Inflammatory macrophage treated with lipopolysaccharide for 1 hour (primary cell): ENCODE data around the gene POU2F3.
"Not testable (repeated sequence)": the region's sequence is repeated elsewhere in the genome, so short reads cannot be mapped to it uniquely, and the experiment has no call there.

ENCODE experiments used
- DNase-seq, 2 donors: peaks; one replicate each; pipeline ENCODE4 v3.0.0-alpha.2; 2020 to 2022

POU2F3 gene

GRCh38 chr11:120253377-120253776 lies 13.4 kb downstream of the POU2F3 start:
- not testable (repeated sequence) for DNase-seq

GRCh38 chr11:120254788-120255518 lies 15.0 kb downstream of the POU2F3 start:
- no peak for DNase-seq

DNA sequence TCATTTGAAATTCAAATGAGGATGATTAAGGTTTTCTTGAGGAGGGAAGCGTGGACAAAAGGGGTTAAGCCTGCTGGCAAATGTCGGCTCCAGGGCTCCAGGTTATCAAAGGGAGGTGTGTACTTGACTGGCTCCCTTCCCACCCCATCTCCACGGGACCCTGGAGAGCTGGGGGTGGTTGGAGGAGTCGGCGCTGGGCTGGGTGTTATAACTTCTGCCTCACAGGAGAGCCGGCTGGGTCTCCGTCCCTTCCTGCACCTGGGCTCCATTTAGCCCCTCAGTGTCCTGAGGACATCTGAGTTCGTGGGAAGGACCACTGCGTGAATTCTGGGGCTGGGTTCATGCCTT lies 15.6 kb downstream of the POU2F3 start:
- no peak for DNase-seq

- DNase-seq = no peak
Measured at GRCh38 chr11:120256178-120256577, 16.2 kb downstream of the POU2F3 start.

- DNase-seq = no peak
Measured at GRCh38 chr11:120256779-120257178, 16.8 kb downstream of the POU2F3 start.

- no peak for DNase-seq
Measured at GRCh38 chr11:120257346-120257745, 17.4 kb downstream of the POU2F3 start.

DNA sequence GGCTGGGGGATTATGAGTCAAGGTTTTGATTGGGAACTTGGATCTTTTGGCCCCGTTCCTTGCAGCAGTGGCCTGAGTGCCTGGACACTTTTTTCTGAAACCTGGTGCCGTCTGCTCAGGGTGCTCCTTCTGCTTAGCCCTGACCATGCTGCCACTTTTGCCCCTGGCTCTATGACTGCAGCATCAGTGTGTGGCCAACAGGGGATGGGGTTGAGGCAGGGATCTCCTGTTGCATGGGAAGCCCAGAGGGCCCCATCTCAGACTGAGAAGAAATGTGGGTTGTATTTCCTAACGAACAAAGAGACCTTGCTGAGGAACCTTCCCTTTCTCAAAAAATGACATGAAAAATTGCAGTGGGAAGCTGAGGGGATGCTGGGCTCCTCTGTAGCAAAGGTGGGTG lies 18.7 kb downstream of the POU2F3 start:
- DNase-seq = no peak

- no peak for DNase-seq
Measured at GRCh38 chr11:120259241-120259640, 19.3 kb downstream of the POU2F3 start.

- DNase-seq = no peak
Measured at GRCh38 chr11:120259988-120260565, 20.1 kb downstream of the POU2F3 start.

DNA sequence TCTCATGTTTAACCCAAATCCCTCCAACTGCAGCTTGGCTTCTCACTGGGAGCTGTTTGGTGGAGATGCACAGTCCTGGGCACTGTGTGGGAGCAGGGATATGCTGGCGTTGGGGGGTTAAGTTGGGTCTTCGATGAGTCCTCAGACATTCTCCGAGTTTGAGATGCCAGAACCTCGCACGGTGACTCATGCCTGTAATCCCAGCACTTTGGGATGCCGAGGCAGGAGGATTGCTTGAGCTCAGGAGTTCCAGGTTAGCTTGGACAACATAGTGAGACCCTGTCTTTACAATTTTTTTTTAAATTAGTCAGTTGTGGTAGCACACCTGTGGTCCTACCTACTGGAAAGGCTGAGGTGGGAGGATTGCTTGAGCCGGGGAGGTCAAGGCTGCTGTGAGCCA lies 20.7 kb downstream of the POU2F3 start:
- DNase-seq = no peak

GRCh38 chr11:120261321-120261720 lies 21.4 kb downstream of the POU2F3 start:
- DNase-seq = no peak

GRCh38 chr11:120261931-120262330 lies 22.0 kb downstream of the POU2F3 start:
- no peak for DNase-seq

DNA sequence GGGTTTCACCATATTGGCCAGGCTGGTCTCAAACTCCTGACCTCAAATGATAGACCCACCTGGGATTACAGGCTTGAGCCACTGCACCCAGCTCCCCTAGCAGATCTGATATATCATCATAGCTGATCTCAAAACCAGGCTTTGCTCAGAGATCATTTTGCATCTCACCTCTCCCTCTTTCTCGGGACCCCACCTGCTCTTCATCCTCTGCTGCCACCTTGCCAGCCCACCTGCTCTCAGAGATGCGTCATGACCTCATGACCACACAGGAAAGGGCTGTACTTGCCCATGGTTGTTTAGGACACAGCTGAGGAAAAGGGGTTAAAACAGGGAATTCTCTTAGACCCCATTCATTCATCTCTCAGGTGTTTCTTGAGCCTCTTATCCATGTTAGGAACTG lies 27.4 kb downstream of the POU2F3 start:
- DNase-seq = no peak

GRCh38 chr11:120268686-120269085 lies 28.7 kb downstream of the POU2F3 start:
- DNase-seq = no peak

- no peak for DNase-seq
Measured at GRCh38 chr11:120270386-120270785, 30.4 kb downstream of the POU2F3 start.

DNA sequence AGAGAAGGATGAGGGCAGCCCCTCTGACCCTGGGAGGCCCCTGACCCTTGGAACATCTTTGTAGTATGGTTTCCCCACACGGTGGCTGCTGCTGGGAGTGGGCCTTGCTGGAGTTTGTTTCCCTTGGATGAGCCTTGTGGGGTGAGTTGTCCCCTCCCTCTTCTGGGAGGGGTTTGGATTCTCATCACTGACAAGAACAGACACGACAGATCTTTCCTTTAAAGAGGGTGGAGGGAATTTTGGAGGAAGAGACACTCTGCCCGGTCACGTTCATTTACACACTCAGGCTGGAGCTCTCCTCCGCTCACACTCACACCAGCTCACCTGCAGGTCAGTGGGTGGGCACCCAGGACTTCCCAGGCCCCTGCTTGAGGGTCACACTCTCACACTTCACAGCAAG lies 31.7 kb downstream of the POU2F3 start:
- no peak for DNase-seq

DNA sequence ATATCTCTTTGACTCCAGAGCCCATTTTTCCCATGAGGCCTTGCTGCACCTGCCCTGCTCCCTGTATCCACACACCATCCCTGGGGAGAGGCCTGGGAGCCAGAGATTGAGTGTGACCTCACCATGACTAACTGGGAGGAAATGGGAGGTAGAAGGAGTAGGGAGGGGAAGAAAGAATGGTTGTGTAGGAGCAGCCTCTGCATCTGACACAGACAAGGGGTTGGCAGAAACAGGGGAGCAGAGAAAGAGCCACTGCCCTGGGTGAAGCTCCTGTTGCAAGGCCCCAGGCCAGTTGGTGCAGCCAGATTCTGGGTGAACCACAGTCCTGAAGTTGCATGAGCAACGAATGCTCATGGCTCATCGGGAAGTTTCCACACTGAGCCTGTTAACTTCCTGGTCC lies 32.4 kb downstream of the POU2F3 start:
- no peak for DNase-seq

DNA sequence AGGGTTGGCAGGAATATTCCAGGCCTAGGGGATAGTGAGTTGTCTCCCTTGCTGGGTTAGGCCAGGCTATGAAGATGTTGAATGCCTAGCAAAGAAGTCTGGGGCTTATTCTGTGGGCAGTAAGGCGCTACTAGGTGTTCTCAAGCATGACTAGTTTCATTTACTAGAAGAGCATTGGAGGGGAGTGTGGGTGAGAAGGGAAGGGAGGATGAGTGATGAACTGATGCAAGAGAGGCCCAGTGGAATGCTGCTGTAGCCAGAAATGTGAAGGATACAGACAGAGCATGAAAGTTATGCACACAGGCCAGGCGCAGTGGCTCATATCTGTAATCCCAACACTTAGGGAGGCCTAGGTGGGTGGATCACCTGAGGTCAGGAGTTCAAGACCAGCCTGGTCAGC lies 33.5 kb downstream of the POU2F3 start:
- DNase-seq = no peak

- not testable (repeated sequence) for DNase-seq
Measured at GRCh38 chr11:120273956-120274355, 34.0 kb downstream of the POU2F3 start.

DNA sequence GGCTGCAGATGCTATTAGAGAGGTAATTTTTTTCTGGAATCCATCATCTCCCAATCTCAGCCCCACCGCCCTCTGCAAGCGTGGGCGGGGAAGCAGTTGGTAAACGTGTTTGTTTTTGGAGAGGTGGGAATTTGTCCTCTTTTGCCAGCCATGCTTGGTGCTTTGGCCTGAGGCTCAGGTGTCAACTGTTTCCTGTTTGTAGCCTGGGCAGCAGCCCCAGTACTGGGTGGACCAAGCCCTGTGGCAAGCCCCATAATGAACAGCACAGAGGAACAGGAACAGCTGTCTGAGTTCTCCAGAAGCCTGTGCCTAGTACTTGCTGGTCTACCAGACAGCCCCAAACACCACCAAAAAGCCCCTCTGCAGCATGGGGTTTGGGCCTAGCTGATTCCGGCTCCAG lies 39.6 kb downstream of the POU2F3 start:
- no peak for DNase-seq

GRCh38 chr11:120280600-120281051 lies 40.7 kb downstream of the POU2F3 start:
- no peak for DNase-seq

DNA sequence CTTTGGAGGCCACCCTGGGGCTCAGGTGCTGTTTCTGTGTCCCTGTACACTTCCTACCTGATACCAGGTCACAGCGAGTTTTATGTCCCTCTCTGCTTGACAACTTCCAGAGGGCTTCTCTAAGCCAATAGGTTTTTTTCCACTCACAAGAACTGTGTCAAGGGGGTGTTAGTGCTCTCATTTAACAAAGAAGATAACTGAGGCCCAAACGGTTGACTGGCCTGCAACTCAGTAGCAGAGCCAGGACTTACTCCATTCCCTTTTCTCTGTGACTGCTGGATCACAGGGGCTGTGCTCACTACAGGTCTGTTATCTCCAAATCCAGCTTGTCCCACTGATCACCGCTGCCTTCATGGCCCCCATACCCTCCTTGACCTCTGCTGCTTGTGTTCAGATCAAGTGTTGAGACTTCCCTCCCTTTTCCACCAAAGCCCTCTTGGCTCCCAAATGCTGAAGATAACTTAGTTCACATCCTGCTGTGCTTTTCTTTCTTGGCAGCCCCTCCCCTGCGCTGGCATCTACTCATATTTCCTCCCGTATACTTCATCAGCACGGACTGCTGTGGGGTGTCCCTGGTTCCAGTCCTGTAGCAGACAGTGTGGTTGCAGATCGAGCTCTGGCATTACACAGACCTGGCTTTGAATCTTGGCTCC lies 41.3 kb downstream of the POU2F3 start:
- DNase-seq = no peak

GRCh38 chr11:120283124-120283523 lies 43.2 kb downstream of the POU2F3 start:
- no peak for DNase-seq

DNA sequence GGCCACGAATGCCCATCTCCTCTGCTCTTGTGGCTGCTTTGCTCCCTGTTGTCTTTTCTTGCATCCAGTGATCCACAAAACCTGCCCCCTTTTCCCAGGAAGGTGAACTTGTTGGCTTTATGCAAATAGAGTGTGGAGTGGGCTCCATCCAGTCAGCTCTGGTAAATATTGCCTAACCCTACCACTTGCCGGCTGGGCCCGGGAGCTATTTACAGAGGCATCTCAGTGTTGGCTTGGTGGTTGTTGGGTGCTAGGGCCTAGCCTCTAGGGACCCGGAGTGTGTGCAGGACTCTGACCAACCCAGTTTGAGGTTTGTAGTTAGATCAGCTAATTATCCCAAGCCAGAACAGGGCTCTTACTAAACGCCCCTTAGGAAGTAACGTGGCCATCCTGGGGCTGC lies 44.3 kb downstream of the POU2F3 start:
- no peak for DNase-seq
